ENCODE measurements around the gene RYR2.

- TF ChIP-seq EZH2phosphoT487 (IDR thresholded peaks at IDR 0.05; ENCODE audit: low read depth, severe bottlenecking, unreplicated experiment) (no peak), CTCF (IDR thresholded peaks at IDR 0.05; ENCODE audit: poor library complexity) (no peak), EZH2 (IDR thresholded peaks at IDR 0.05; ENCODE audit: borderline replicate concordance) (no peak)
Observed at GRCh38 chr1:237769916-237770315, 727.9 kb downstream of the RYR2 start.

Measured in hepatocyte (in vitro differentiated cells).